ENCODE data around the gene LINC00237.

DNA sequence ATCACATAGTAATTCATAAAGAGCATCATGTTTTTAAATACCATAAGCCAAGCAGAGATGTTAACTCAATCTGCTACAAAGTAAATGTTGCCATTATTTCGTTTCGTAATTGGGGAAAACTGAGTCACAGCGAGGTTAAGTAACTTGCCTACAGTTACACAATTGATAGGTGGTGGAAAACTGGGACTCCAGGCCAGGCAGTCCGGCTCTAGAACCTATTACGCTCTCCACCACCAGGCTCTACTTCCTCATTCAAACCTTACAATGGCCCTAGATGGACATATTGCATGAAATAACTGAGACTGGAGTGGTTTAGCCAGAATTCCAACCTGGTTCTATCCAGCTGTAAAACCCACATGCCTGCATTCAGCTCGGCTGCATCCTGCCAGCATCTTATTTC lies 58.2 kb downstream of the LINC00237 start:
- TF ChIP-seq CTCF (IDR thresholded peaks at IDR 0.05) (no peak), POLR2A (IDR thresholded peaks at IDR 0.05) (no peak)

All from adrenal gland (tissue), 5 donors.